ENCODE results near the gene ABHD12.
"Not testable (repeated sequence)": the region's sequence is repeated elsewhere in the genome, so short reads cannot be mapped to it uniquely, and the experiment has no call there.

Gene ABHD12

DNA sequence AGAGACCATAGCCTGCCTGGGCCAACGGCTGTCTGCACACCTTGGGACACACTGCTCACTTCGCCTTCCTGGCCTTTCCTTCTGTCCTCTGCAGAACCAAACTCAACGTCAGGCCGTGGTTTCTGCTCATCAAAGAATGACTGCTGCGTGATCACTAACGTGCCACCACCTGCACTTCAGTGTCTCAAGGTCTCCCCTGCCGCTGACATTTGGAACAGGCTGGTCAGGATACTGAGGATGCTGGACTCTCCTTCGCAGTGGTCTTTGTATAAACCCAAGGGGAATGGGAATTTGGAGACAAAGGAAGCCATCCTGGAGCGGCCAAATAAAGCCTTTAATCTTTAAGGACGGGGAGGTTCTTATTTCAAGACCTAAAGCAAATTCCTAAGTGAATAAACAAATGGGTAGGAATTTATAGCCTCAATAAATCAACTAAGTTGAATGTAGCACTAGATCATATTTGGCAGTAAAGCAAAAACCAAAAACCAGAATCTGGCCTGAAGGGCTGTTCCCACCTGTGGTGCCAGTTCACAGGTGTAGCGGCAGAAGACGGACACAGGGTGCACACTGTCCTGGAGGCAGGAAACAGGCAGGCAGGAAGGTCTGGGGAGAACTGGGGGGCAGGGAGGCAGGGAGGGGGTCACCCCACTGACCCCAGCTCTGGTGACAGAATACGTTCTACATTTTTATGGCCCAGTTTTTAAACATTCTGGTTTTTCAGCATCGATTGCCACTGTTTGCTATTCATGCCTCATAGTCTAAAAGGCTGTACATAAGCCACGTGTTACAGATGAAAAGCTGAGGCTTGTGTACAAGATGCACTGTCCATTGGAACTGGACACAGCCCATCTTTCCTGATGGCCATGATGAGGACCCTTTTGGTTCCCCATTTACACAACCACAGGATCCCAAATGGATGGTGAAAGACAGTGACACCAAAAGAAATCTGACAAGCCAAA lies 36.6 kb downstream of the ABHD12 start:
- DNase-seq (ENCODE audit: low read depth): no peak

DNA sequence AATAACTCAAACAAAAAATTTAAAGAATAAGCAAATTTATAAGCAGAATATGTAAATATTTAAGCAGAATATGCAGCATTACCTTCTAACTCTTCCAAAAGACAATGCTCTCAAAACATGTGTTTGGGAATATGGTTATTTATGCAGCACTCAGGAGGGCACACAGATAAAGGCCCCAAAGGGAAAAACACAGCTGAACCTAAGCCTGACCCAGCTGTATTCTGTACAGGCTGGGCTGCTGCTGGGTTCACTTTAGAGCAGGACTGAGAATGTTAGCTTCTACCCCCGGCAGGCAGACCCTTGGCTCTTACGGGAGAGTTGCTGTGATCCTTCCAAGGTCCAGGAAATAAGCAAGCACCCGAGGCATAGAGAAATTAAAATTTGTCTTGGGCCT lies 37.3 kb downstream of the ABHD12 start:
- DNase-seq (ENCODE audit: low read depth): no peak

DNA sequence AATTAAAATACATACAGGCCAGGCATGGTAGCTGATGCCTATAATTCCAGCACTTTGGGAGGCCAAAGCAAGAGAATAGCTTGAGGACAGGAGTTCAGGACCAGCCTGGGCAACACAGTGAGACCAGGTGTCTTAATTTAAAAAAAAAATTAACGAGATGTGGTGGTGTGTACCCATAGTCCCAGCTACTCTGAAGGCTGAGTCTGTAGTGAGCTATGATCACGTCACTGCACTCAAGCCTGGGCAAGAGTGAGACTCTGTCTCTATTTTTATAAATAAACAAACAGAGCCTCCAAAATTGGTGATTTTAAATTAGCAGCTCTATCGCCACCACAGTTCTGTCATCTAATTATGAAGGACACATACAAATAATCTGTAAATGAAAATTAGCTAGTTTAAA lies 37.9 kb downstream of the ABHD12 start:
- DNase-seq (ENCODE audit: low read depth): no peak

DNA sequence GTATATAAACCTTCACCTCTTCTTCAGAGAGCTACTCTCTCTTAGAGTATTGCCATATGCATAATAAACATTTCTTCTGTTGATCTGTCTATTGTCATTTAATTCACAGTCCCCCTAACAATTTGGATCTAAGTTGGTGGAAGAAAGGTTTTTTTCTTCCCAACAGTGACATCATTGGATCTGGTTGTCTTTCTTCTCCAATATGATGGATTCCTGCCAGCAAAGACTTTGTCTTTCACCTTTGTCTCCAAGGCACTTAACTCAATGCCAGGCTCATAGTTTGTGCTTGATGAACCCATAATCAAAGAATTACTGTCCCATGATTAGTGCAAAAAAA lies 39.6 kb downstream of the ABHD12 start:
- no peak for DNase-seq (ENCODE audit: low read depth)

DNA sequence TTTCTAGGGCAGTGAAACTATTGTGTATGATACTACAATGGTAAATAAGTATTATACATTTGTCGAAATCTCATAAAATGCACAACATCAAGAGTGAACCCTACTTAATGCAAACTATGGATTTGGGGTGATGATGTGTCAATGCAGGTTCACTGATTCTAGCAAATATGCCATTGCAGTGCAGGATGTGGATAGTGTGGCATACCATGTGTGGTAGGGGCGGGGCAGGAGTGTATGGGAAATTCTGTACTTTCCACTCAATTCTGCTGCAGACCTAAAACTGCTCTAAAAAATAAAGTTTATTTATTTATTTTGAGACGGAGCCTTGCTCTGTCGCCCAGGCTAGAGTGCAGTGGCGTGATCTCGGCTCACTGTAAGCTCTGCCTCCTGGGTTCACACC lies 44.3 kb downstream of the ABHD12 start:
- no peak for DNase-seq (ENCODE audit: low read depth)

DNA sequence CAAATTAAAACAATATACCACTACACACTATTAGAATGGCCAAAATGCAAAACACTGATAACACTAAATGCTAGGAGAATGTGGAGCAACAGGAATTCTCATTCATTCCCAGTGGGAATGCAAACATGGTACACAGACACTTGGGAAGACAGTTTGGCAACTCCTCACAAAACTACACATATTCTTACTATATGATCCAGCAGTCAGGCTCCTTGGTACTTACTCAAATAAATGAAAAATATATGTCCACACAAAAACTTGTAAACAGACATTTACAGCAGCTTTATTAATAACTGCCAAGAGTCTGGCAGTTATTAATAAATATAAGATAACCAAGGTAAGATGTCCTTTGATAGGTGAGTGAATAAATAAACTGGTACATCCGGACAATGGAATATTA lies 44.9 kb downstream of the ABHD12 start:
- no peak for DNase-seq (ENCODE audit: low read depth)

DNA sequence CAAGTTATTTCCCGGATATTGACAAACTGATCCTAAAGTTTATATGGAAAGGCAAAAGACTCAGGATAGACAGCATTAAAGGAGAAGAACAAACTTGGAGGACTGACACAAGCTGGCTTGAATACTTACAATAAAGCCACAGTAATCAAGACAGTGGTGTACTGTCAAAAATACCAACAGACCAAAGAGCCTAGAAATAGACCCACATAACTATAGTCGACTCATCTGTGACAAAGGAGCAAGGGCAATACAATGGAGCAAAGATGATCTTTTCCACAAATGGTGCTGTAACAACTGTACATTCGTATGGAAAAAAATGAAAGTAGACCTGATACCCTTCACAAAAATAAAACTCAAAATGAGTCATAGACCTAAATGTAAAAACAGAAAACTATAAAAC lies 46.0 kb downstream of the ABHD12 start:
- DNase-seq (ENCODE audit: low read depth): no peak

DNA sequence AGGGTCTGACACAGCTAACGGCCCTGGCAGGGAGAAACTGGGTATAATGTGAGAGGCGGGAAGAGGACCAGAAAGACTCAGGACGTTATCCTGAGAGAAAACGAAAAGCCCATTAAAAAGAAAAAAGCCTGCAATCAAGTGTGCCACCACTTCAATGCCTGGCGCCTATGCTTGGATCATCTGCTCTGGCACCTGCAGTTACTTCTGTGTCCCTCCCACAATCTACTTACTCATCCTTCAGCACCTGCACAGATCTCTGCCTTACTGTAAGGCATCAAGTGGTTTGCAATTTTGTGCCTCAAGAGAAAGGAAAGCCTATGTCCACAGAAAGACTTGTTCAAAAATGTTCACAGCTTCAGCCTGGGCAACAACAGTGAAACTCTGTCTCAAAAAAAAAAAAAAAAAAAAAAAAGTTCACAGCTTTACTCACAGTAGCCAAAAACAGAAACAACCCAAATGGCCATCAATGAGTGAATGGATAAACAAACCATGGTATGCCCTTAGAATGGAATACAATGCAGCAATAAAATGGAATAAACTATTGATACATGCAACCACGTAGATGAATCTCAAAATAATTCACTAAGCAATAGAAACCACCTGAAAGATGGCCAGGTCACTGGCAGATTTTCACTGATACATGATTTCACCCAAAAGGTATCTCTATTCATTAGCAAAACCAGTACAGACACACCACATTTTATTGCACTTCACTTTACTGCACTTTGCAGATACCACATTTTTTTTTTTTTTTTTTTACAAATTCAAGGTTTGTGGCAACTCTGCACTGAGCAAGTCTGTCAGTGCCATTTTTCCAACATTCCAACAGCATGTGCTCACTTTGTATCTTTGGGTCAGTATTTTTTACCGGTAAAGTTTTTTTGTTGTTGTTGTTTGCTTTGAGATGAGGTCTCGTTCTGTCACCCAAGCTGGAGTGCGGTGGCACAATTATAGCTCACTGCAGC lies 48.6 kb downstream of the ABHD12 start:
- DNase-seq (ENCODE audit: low read depth): no peak

DNA sequence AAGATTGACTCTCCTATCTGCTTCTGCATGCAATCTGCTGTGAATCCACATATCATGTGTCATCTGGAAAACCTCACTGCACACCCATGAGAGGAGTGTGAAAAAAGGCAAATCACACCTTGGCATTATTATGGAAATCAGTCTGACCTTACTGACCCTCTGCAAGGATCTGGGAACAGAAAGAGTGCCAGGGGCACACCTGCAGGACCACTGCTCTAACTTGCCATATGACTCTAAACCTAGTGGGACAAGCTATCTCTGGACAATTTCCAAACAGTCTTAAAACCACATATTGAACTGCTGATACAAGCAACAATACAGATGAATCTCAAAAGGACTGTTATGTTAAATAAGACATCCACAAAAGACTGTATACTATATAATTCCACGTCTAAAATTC lies 50.3 kb downstream of the ABHD12 start:
- no peak for DNase-seq (ENCODE audit: low read depth)

DNA sequence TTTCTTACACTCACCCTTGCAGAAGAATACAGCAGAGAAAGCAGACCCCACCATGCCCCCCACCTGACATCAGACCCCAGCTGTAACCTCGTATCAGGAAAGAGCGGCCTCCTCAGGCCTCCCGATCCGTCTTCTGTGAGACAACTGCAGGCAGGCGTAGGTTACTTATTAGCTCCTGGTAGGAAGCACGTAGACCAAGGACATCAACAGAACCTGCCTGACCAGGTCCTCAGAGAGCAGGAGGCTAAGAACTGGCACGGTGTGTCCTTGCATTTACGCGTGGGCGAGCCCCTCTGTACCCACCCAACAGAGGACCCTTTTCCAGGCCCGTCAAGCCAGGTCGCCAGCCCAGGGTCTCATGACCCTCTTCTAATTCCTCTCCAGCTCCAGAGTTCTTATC lies 51.0 kb downstream of the ABHD12 start:
- DNase-seq (ENCODE audit: low read depth): no peak

DNA sequence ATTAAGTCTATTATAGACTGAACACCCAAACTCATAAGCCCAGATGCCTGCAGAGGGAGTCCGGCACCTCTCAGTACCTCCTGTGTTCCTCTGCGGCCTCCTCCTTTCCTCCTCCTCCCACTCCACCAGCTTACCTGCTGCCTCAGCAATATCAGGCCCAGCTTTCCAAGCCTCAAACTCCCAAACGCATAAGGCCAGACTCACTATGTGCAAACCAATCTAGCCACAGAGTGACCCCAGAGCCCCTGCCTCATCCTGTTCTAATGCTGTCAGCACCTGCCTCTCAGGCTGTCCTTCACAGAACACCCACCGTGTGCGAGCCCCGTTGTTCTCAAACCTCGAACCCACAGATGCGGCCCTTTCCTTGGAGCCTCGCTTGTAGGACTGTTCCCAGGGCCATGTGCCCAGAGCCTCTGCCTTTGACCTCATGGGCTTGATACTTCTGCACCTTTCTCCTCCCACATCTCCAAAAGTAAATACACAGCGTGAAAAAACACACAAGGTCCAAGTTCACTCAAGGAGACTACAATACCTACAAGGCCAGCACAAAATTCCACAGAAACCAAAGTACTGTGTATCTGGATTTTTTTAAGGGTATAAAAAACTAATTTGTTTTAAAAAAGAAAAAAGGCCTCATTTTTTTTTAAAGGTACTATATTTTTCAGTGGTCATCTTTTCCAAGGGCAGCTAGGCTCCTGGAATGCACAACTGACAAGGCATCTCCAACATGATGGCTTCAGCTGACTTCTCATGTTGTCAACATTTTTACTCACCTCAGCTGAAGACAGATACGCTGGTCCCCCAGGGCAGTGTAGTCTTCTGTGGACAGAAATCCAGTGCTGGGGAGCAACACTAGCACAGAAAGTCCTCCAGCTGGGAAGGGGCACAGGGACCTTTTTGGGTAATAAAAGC lies 52.3 kb downstream of the ABHD12 start:
- no peak for DNase-seq (ENCODE audit: low read depth)

DNA sequence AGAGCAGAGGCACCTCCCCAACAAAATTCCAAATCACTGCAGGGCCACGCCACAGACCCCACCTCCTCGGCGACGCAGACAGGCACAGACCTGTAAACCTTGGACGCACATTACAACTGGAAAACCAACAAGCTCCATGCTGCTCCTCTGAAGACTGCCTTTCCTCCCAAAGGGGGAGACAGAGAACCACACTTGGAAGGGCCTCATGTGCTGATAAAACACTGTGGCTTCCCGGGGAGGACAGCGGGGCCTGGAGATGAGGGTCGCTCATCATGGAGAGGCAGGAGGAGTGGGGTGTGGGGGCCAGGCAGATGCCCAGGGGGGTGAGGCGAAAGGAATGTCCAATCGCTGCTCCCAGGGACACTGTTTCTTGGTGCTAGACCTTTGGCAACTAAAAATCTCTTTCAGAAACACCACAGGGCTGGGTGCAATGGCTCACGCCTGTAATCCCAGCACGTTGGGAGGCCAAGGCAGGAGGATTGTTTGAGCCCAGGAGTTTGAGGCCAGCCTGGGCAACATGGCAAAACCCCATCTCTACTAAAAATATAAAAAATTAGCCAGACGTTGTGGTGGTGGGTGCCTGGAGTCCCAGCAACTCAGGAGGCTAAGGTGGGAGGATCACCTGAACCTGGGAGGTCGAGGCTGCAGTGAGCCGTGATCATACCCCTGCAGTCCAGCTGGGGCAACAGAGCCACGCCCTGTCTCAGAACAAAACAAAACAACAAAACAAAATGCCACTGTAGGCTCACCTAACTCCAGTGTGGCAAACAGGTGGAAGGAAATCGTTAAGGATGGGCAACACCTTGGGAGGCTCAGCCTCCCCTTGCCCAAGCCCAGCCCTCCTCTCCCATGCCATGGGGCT lies 53.8 kb downstream of the ABHD12 start:
- no peak for DNase-seq (ENCODE audit: low read depth)

DNA sequence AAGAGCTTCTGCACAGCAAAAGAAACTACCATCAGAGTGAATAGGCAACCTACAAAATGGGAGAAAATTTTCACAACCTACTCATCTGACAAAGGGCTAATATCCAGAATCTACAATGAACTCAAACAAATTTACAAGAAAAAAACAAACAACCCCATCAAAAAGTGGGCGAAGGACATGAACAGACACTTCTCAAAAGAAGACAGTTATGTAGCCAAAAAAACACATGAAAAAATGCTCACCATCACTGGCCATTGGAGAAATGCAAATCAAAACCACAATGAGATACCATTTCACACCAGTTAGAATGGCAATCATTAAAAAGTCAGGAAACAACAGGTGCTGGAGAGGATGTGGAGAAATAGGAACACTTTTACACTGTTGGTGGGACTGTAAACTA lies 55.7 kb downstream of the ABHD12 start:
- DNase-seq (ENCODE audit: low read depth): not testable (repeated sequence)

DNA sequence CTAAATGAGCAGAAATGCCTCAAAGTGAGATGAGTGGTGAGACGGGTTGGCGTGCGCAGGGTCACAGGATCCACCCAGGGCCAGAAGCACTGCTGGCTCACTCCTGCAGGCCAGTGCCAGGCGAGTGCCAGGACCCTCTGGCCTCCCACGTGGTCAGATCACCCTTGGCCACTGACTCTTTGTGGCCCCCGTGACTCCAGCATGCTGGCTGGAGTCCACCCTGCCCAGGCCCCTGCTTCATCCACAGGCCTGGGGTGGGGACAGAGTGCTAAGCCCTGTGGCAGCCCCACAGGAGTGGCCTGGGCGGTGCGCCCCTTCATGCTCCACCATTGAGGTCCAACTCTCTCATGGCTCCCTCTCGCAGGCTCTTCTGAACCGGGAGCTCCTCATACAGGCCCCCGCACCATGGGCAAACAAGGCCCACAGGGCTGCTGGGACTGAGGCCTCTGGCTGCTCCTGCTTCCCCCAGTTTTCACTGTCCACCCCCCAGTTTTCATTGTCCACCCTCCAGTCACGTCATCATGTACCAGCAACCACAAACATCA lies 61.6 kb downstream of the ABHD12 start:
- DNase-seq (ENCODE audit: low read depth): no peak

DNA sequence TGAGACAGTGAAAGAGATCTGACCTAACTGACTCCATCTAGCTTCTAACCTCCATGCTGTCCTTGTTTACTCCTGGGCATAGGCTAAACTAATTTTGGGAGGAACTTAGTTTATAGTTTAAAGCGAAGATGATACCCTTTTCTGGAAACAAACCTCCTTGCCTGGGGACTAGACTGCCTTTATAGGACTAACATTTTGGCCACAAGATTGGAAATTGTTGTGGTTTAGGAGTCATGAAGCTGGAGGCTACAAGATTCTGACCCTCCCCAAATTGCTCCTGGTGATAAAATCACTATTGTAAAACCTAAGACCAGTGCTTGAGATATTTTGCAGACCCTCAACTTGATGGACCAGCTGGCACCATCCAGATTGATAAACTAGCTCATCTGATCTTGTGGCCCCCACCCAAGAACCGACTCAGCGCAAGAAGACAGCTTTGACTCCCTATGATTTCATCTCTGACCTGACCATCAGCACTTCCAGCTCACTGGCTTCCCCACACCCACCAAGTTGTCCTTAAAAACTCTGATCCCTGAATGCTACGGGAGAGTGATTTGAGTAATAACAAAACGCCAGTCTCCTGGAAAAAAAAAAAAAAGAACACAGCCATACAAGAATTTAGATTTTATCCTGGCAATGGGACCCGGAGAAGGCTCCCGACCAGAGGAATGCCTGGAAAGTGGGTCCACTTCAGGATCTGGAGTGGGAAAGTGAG lies 63.0 kb downstream of the ABHD12 start:
- no peak for DNase-seq (ENCODE audit: low read depth)

DNA sequence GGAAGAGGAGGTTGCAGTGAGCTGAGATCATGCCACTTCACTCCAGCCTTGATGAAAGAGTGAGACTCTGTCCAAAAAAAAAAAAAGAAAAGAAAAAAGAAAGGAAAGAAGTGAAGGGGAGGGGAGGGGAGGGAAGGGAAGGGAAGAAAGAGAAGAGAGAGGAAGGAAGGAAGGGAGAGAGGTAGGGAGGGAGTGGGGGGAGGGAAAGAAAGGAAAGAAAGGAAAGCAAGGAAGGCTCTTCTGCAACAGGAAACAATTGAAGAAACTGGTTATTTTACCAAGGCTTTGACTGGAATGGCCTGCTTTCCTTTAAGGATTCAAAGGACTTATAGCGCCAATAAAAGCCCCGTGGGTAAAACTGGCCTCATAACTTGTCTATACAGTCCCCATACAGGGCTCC lies 64.6 kb downstream of the ABHD12 start:
- no peak for DNase-seq (ENCODE audit: low read depth)

DNA sequence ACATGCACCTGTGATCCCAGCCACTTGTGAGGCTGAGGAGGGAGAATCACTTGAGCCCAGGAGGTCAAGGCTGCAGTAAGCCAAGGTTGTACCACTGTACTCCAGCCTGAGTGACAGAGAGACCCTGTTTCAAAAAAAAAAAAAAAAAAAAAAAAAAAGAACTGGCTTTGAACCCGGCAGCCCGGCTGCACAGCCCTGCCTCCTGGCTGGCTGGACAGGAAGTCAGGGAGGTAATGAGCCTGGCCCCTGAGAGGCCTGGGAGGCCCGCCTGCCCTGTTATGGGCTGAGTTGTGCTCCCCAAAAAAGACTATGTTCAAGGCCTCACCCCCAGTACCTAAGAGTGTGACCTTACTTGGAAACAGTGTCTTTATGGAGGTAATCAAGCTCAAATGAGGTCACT lies 65.6 kb downstream of the ABHD12 start:
- no peak for DNase-seq (ENCODE audit: low read depth)

DNA sequence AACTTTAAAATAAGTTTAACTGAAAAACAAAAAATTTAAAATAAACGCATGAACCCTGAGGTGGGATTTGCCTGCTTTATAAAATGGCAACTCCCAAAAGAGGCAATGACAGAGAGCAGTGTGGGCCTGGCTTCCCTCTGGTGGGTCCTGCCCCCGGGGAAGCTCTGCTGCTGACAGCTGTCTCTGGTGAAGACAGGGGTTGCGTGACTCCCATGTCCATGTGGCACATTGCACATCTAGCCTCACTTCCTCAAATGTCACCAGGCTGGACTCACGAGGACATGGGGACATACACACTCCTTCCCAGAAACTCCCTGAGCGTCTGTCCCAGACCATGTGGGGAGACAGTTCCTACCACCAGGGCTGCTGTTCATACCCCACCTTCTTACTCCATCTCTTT lies 66.2 kb downstream of the ABHD12 start:
- no peak for DNase-seq (ENCODE audit: low read depth)

DNA sequence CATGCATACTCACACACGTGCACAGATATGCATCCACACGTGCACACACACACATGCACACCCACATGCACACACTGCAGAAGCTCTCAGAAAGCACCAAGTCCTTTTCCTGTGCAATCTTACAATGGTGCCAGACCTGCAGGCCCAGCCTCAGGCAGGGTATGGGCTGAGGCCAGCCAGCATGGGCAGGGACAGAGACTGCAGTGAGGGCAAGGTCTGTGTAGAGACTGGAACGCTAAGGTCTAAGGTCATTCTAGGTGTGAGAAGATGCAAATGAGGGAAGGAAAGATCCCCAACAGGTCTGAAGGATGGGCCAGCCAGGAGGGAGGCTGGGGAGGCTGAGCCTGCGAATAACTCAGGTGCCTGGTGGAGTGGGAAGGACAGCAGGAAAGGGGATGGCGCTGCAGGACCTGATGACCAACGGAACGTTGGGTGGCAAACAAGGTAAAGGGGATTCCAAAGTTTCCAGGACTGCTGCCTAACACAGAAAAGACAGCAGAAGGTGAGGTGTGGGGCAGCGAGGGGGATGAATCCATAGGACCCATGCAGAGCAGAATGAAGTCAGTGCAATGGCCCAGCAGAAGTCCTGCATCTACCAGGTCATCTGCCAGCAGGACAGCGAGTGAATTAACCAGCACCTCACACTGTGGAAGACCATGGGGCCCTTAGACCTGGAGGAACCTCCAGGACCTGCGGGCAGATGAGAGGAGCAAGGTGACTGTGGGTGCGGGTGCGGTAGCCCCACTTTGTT lies 67.0 kb downstream of the ABHD12 start:
- DNase-seq (ENCODE audit: low read depth): no peak
